Measurements from ENCODE around the gene FAM228B.
"Not testable (repeated sequence)": the region's sequence is repeated elsewhere in the genome, so short reads cannot be mapped to it uniquely, and the experiment has no call there.

The FAM228B gene

GRCh38 chr2:24190503-24190902 lies 67.2 kb downstream of the FAM228B start:
- TF ChIP-seq CTCF (conservative IDR thresholded peaks at IDR 0.05; ENCODE audit: low read depth, low read length): no peak
- DNase-seq (ENCODE audit: low read depth): no peak
- H3K4me3 ChIP-seq (ENCODE audit: low read length): no peak overlapping the region

GRCh38 chr2:24191156-24191555 lies 67.9 kb downstream of the FAM228B start:
- DNase-seq (ENCODE audit: low read depth): no peak
- TF ChIP-seq CTCF (conservative IDR thresholded peaks at IDR 0.05; ENCODE audit: low read depth, low read length): no peak
- no peak overlapping the region for H3K4me3 ChIP-seq (ENCODE audit: low read length)

GRCh38 chr2:24191848-24192247 lies 68.6 kb downstream of the FAM228B start:
- no peak overlapping the region for H3K4me3 ChIP-seq (ENCODE audit: low read length)
- DNase-seq (ENCODE audit: low read depth): no peak
- no peak for TF ChIP-seq CTCF (conservative IDR thresholded peaks at IDR 0.05; ENCODE audit: low read depth, low read length)

- DNase-seq (ENCODE audit: low read depth); H3K4me3 ChIP-seq (ENCODE audit: low read length): not testable (repeated sequence)
These were observed 73.9 kb downstream of the FAM228B start for GRCh38 chr2:24197213-24197612.

- DNase-seq (ENCODE audit: low read depth): peak; percentile 7
- no peak for TF ChIP-seq CTCF (conservative IDR thresholded peaks at IDR 0.05; ENCODE audit: low read depth, low read length)
- H3K4me3 ChIP-seq (ENCODE audit: low read length): no peak overlapping the region
These were observed 76.8 kb downstream of the FAM228B start for GRCh38 chr2:24199968-24200590.

- TF ChIP-seq CTCF (conservative IDR thresholded peaks at IDR 0.05; ENCODE audit: low read depth, low read length): no peak
- no peak for DNase-seq (ENCODE audit: low read depth)
- no peak overlapping the region for H3K4me3 ChIP-seq (ENCODE audit: low read length)
These were observed 77.5 kb downstream of the FAM228B start for GRCh38 chr2:24200799-24201198.

- no peak overlapping the region for H3K4me3 ChIP-seq (ENCODE audit: low read length)
- no peak for TF ChIP-seq CTCF (conservative IDR thresholded peaks at IDR 0.05; ENCODE audit: low read depth, low read length)
- no peak for DNase-seq (ENCODE audit: low read depth)
These were observed 79.9 kb downstream of the FAM228B start for GRCh38 chr2:24203029-24203786.
